HCT116 (cell line): ENCODE measurements around the gene ZNF576. TPM values are rescaled to one million over a fixed set of nuclear protein-coding genes. Genes with fewer than 3 reads are reported as not detected.
"Not testable (repeated sequence)": the region's sequence is repeated elsewhere in the genome, so short reads cannot be mapped to it uniquely, and the experiment has no call there.

Experiments
- ATAC-seq: fragments of 200-7000 bp; cut with Tn5 transposase; 2 replicates; pipeline ENCODE4 v1.9.1; 2020; ENCODE audit warnings: mild to moderate bottlenecking, moderate library complexity
- BruUV-seq: library from RNA; stranded (reverse); fragments of 400-500 nt; replicated peaks from 2 replicates; lab custom pipeline; 2021; lab: Mats Ljungman, UMichigan
- CTCF ChIA-PET: fragments of 300-600 bp; sonication (Branson Sonifier 250); formaldehyde crosslinking; loops from one replicate; lab custom pipeline; 2021; ENCODE audit warnings: antibody characterized with exemption; lab: Charles Lee
- POLR2A ChIA-PET: fragments of 300-600, 350-600 bp; sonication (Branson Sonifier 250); formaldehyde crosslinking; loops from one replicate; lab custom pipeline; 2021; ENCODE audit warnings: antibody characterized with exemption; lab: Charles Lee
- RAD21 ChIA-PET, 2 experiments: fragments of 300-600 bp; sonication (Branson Sonifier 250); formaldehyde crosslinking; loops; one replicate each; lab custom pipeline; 2023; ENCODE audit warnings: low total read pairs in 2 of 2; ENCODE audit not compliant: uncharacterized antibody in 2 of 2, unreplicated experiment in 2 of 2, low non-redundant PET in 1 of 2; lab: Charles Lee
- DNase-seq: peaks from one replicate; pipeline ENCODE4 v3.0.0-alpha.2; 2010; ENCODE audit warnings: low read depth, low spot score
- H2AFZ ChIP-seq: fragments of 200-600 bp; shearing (Covaris generic), sonication (generic); 2 replicates; pipeline ENCODE4 v1.6.1; 2017; ENCODE audit warnings: low read depth, mixed run types, mixed read lengths, antibody characterized with exemption, low read length; ENCODE audit not compliant: poor library complexity, severe bottlenecking
- H3K27ac ChIP-seq: 2 replicates; pipeline ENCODE4 v1.5.1; 2012; ENCODE audit warnings: low read depth, low read length
- H3K27me3 ChIP-seq: fragments of 200-600 bp; sonication (generic); 2 replicates; pipeline ENCODE4 v1.6.1; 2016; ENCODE audit warnings: mixed run types, low read length, mixed read lengths; ENCODE audit not compliant: insufficient read depth
- H3K36me3 ChIP-seq, 2 experiments: fragments of 200-500 bp in 1 of 2; fragments of 200-600 bp in 1 of 2; sonication (Bioruptor generic) in 1 of 2; sonication (generic) in 1 of 2; 2 replicates each; pipeline versions ENCODE4 v1.5.1 to v1.6.1; 2014 to 2016; ENCODE audit warnings: low read length in 2 of 2, inconsistent platforms in 1 of 2, mixed read lengths in 1 of 2, mixed run types in 1 of 2; ENCODE audit not compliant: insufficient read depth in 2 of 2, control insufficient read depth in 1 of 2
- H3K4me1 ChIP-seq, 2 experiments: fragments of 200-600 bp in 1 of 2; sonication (generic) in 1 of 2; 2 replicates each; pipeline versions ENCODE4 v1.5.1 to v1.6.1; 2012 to 2017; ENCODE audit warnings: low read length in 2 of 2, inconsistent platforms in 1 of 2, mild to moderate bottlenecking in 1 of 2, mixed read lengths in 1 of 2, mixed run types in 1 of 2, moderate library complexity in 1 of 2; ENCODE audit not compliant: insufficient read depth in 2 of 2, control insufficient read depth in 1 of 2
- H3K4me2 ChIP-seq: fragments of 200-600 bp; sonication (generic); 2 replicates; pipeline ENCODE4 v1.6.1; 2017; ENCODE audit warnings: mixed run types, low read length, mixed read lengths
- H3K4me3 ChIP-seq, 2 experiments: fragments of 200-600 bp in 1 of 2; sonication (generic) in 1 of 2; replicated peaks in 1 of 2; 2 replicates each; pipeline ENCODE4 v1.5.1; 2011 to 2016; ENCODE audit warnings: low read length in 2 of 2, control low read depth in 1 of 2, low read depth in 1 of 2, mild to moderate bottlenecking in 1 of 2, mixed read lengths in 1 of 2, mixed run types in 1 of 2
- H3K79me2 ChIP-seq: fragments of 200-600 bp; sonication (generic); 2 replicates; pipeline ENCODE4 v1.6.1; 2017; ENCODE audit warnings: mild to moderate bottlenecking, mixed run types, low read length, moderate library complexity, mixed read lengths; ENCODE audit not compliant: insufficient read depth
- H3K9ac ChIP-seq: fragments of 200-600 bp; sonication (generic); 2 replicates; pipeline ENCODE4 v1.6.1; 2016; ENCODE audit warnings: low read length, mixed read lengths
- H3K9me2 ChIP-seq: fragments of 200-600 bp; sonication (generic), shearing (Covaris generic); 2 replicates; pipeline ENCODE4 v1.6.1; 2017; ENCODE audit warnings: mixed run types, mild to moderate bottlenecking, moderate library complexity; ENCODE audit not compliant: insufficient read depth
- H3K9me3 ChIP-seq, 2 experiments: fragments of 200-500 bp in 1 of 2; fragments of 200-600 bp in 1 of 2; sonication (Bioruptor generic) in 1 of 2; sonication (generic) in 1 of 2; 2 replicates each; pipeline ENCODE4 v1.6.1; 2014 to 2017; ENCODE audit warnings: low read length in 2 of 2, mixed read lengths in 2 of 2, inconsistent platforms in 1 of 2, low read depth in 1 of 2, mild to moderate bottlenecking in 1 of 2, mixed run types in 1 of 2, moderate library complexity in 1 of 2; ENCODE audit not compliant: control insufficient read depth in 1 of 2, insufficient read depth in 1 of 2
- H4K20me1 ChIP-seq: fragments of 200-600 bp; sonication (generic), shearing (Covaris generic); 2 replicates; pipeline ENCODE4 v1.6.1; 2017; ENCODE audit warnings: mixed run types, mild to moderate bottlenecking, moderate library complexity; ENCODE audit not compliant: insufficient read depth
- ATF3 ChIP-seq: IDR thresholded peaks from 2 replicates; pipeline ENCODE4 v1.6.1; 2012
- CEBPB ChIP-seq: IDR thresholded peaks from 2 replicates; pipeline ENCODE4 v1.6.1; 2012; ENCODE audit warnings: low read depth
- CTCF ChIP-seq, 3 experiments: fragments of 200-600 bp in 1 of 3; sonication (generic) in 1 of 3; IDR thresholded peaks in 2 of 3; conservative IDR thresholded peaks in 1 of 3; 2 replicates each; pipeline ENCODE4 v1.5.1; 2012 to 2017; ENCODE audit warnings: low read depth in 2 of 3, low read length in 2 of 3, antibody characterized with exemption in 1 of 3, borderline replicate concordance in 1 of 3, control low read depth in 1 of 3, mild to moderate bottlenecking in 1 of 3, mixed read lengths in 1 of 3, mixed run types in 1 of 3, moderate library complexity in 1 of 3; ENCODE audit not compliant: insufficient read depth in 1 of 3
- ELF1 ChIP-seq: IDR thresholded peaks from 2 replicates; pipeline ENCODE4 v1.6.1; 2012; ENCODE audit warnings: low read depth, borderline replicate concordance
- EZH2 ChIP-seq: fragments of 200-600 bp; sonication (generic); IDR thresholded peaks from 2 replicates; pipeline ENCODE4 v1.6.1; 2017; ENCODE audit warnings: antibody characterized with exemption, mixed run types
- EZH2phosphoT487 ChIP-seq: fragments of 200-600 bp; IDR thresholded peaks from 2 replicates; pipeline ENCODE4 v1.6.1; 2018; ENCODE audit warnings: antibody characterized with exemption, borderline replicate concordance
- MAX ChIP-seq: IDR thresholded peaks from 2 replicates; pipeline ENCODE4 v1.6.1; 2012
- POLR2A ChIP-seq: IDR thresholded peaks from 2 replicates; pipeline ENCODE4 v1.7.0; 2011; ENCODE audit warnings: borderline replicate concordance; ENCODE audit not compliant: insufficient read depth, insufficient read length; ENCODE audit errors: extremely low read depth
- TCF7L2 ChIP-seq: IDR thresholded peaks from 2 replicates; pipeline ENCODE4 v1.7.0; 2011; ENCODE audit warnings: borderline replicate concordance, inconsistent platforms; ENCODE audit not compliant: insufficient read depth, insufficient read length; ENCODE audit errors: extremely low read depth
- YY1 ChIP-seq: IDR thresholded peaks from 2 replicates; pipeline ENCODE4 v1.6.1; 2011; ENCODE audit warnings: low read length, low read depth, moderate library complexity, mild to moderate bottlenecking; ENCODE audit not compliant: insufficient replicate concordance; ENCODE audit errors: extremely low read depth
- ZNF274 ChIP-seq: fragments of 200-500 bp; sonication (Bioruptor generic); IDR thresholded peaks from 2 replicates; pipeline ENCODE4 v1.6.1; 2014; ENCODE audit warnings: mild to moderate bottlenecking, low read depth, low read length, inconsistent platforms
- intact Hi-C: fragments of 100-400 bp; cut with micrococcal nuclease; formaldehyde crosslinking; loops from 2 replicates; pipeline ENCODE4 v1.10.0; 2022
- total RNA-seq: library from RNA; stranded (reverse); gene quantifications from one replicate; pipeline ENCODE4 v1.2.1, GENCODE V29; 2021; ENCODE audit not compliant: unreplicated experiment
- TF ChIP-seq, protein P1 (sequence below): IDR thresholded peaks from 2 replicates; pipeline ENCODE4 v1.6.1; 2011; ENCODE audit warnings: mild to moderate bottlenecking, low read length, moderate library complexity; ENCODE audit not compliant: insufficient replicate concordance; ENCODE audit errors: extremely low read depth

ZNF576 gene
- total RNA-seq, 1 experiment from 2014 or later: 11.2 TPM

DNA sequence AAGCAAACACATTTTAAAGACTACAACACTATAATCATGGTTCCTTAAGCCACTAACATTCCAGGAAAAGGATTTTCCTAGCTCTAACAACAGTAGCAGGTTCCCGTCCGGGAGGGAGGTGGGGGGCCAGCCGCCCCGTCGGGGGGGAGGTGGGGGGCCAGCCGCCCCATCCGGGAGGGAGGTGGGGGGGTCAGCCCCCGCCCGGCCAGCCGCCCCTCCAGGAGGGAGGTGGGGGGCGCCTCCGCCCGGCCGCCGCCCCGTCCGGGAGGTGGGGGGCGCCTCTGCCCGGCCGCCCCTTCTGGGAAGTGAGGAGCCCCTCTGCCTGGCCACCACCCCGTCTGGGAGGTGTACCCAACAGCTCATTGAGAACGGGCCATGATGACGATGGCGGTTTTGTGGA, 48.5 kb upstream of the ZNF576 start:
- RAD21 ChIA-PET, intact Hi-C loops, H3K9me2 ChIP-seq, H2AFZ ChIP-seq, ATAC-seq, H3K9ac ChIP-seq, H3K4me3 ChIP-seq, H4K20me1 ChIP-seq, H3K79me2 ChIP-seq, H3K27ac ChIP-seq, DNase-seq, H3K27me3 ChIP-seq, H3K9me3 ChIP-seq, H3K4me1 ChIP-seq, BruUV-seq, POLR2A ChIA-PET, CTCF ChIA-PET, H3K4me2 ChIP-seq: not testable (repeated sequence)
- H3K36me3 ChIP-seq: peaks cover 5 to 12% of the 10 kb centered on the region in 2 experiments

DNA sequence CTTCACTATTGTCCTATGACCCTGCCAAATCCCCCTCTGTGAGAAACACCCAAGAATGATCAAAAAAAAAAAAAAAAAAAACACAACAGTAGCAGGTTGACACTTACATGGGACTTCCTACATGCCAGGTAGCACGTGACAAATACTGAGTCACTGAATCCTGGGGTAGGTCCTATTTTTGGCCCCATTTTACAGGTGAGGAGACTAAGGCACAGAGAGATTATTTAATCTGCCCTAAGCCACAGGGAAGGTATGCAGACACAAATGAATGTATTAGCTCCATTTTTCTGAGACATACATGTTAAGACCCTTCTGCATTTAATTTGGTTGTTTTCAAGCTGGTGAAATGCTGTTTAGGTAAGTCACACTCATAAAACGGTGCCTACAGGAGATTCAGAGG, 47.7 kb upstream of the ZNF576 start:
- no peaks in the 10 kb centered on the region for H3K9me3 ChIP-seq
- H3K4me3 ChIP-seq: no peak overlapping the region
- BruUV-seq: no TSS peak
- H3K4me1 ChIP-seq: no peaks in the 10 kb centered on the region
- H3K79me2 ChIP-seq: no peaks in the 10 kb centered on the region
- H3K27me3 ChIP-seq: no peaks in the 10 kb centered on the region
- no peak overlapping the region for H3K27ac ChIP-seq
- H4K20me1 ChIP-seq: no peaks in the 10 kb centered on the region
- POLR2A ChIA-PET: no interaction called here
- no peak for ATAC-seq
- intact Hi-C loops: no loop called here
- no peak for DNase-seq
- CTCF ChIA-PET: no interaction called here
- no peak overlapping the region for H3K9ac ChIP-seq
- H3K9me2 ChIP-seq: no peaks in the 10 kb centered on the region
- no peak overlapping the region for H2AFZ ChIP-seq
- no peak overlapping the region for H3K4me2 ChIP-seq
- peaks cover 5 to 10% of the 10 kb centered on the region in 2 experiments; a peak in 3 of 4 replicates for H3K36me3 ChIP-seq
- RAD21 ChIA-PET: no interaction called here
- TF ChIP-seq EZH2 (no peak), ZNF274 (no peak), CEBPB (no peak), MAX (no peak), CTCF (IDR thresholded peaks at IDR 0.05 in 2 of 3, conservative IDR thresholded peaks at IDR 0.05 in 1 of 3; ENCODE audit: borderline replicate concordance in 1 of 3, insufficient read depth in 1 of 3, low read depth in 2 of 3, low read length in 2 of 3) (no peak), EZH2phosphoT487 (no peak), POLR2A (no peak), TCF7L2 (no peak), ELF1 (no peak), YY1 (no peak), ATF3 (no peak)
- TF ChIP-seq, protein P1, sequence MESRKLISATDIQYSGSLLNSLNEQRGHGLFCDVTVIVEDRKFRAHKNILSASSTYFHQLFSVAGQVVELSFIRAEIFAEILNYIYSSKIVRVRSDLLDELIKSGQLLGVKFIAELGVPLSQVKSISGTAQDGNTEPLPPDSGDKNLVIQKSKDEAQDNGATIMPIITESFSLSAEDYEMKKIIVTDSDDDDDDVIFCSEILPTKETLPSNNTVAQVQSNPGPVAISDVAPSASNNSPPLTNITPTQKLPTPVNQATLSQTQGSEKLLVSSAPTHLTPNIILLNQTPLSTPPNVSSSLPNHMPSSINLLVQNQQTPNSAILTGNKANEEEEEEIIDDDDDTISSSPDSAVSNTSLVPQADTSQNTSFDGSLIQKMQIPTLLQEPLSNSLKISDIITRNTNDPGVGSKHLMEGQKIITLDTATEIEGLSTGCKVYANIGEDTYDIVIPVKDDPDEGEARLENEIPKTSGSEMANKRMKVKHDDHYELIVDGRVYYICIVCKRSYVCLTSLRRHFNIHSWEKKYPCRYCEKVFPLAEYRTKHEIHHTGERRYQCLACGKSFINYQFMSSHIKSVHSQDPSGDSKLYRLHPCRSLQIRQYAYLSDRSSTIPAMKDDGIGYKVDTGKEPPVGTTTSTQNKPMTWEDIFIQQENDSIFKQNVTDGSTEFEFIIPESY: no peak
